H1 (cell line): ENCODE measurements around the gene APOL3. TPM values are rescaled to one million over a fixed set of nuclear protein-coding genes. Genes with fewer than 3 reads are reported as not detected.

Experiments
- CTCF ChIA-PET: fragments of 300-600 bp; sonication (Branson Sonifier 250); formaldehyde crosslinking; loops from one replicate; lab custom pipeline; 2021; ENCODE audit not compliant: partially characterized antibody; lab: Charles Lee
- POLR2A ChIA-PET: fragments of 300-600 bp; sonication (Branson Sonifier 250); formaldehyde crosslinking; loops from one replicate; lab custom pipeline; 2021; ENCODE audit warnings: inconsistent platforms; ENCODE audit not compliant: partially characterized antibody; lab: Charles Lee
- DNase-seq, 2 experiments: peaks; one replicate each; pipeline versions ENCODE4 v3.0.0 to v3.0.0-alpha.2; 2010 to 2022; ENCODE audit warnings: low spot score in 2 of 2, low read depth in 1 of 2, mixed read lengths in 1 of 2
- FAIRE-seq: peaks from 2 replicates; lab custom pipeline; 2011; peaks lifted over from hg19 to GRCh38; lab: Jason Lieb, UNC
- H2AFZ ChIP-seq: 2 replicates; pipeline ENCODE4 v1.8.1; 2012; ENCODE audit warnings: low read length, inconsistent platforms
- H2AK5ac ChIP-seq: 2 replicates; pipeline ENCODE4 v1.6.1; 2013; ENCODE audit warnings: low read depth, low read length
- H2BK120ac ChIP-seq: replicated peaks from 2 replicates; pipeline ENCODE3; 2013; ENCODE audit warnings: low read depth, low read length, inconsistent platforms
- H2BK12ac ChIP-seq: 2 replicates; pipeline ENCODE4 v1.6.1; 2013; ENCODE audit warnings: low read depth, low read length
- H2BK15ac ChIP-seq: 2 replicates; pipeline ENCODE4 v1.6.1; 2013; ENCODE audit warnings: low read length
- H2BK20ac ChIP-seq: 2 replicates; pipeline ENCODE4 v1.6.1; 2013; ENCODE audit warnings: low read length
- H2BK5ac ChIP-seq: 2 replicates; pipeline ENCODE4 v1.6.1; 2013; ENCODE audit warnings: low read depth, low read length
- H3K14ac ChIP-seq: 2 replicates; pipeline ENCODE4 v1.6.1; 2013; ENCODE audit warnings: inconsistent platforms; ENCODE audit not compliant: insufficient read length
- H3K18ac ChIP-seq: 2 replicates; pipeline ENCODE4 v1.6.1; 2013; ENCODE audit warnings: low read length; ENCODE audit errors: extremely low read depth
- H3K23ac ChIP-seq: 2 replicates; pipeline ENCODE4 v1.6.1; 2013; ENCODE audit warnings: inconsistent platforms; ENCODE audit not compliant: insufficient read length
- H3K23me2 ChIP-seq: 2 replicates; pipeline ENCODE4 v1.6.1; 2013; ENCODE audit warnings: low read depth, low read length
- H3K27ac ChIP-seq: 2 replicates; pipeline ENCODE4 v1.6.1; 2011; ENCODE audit warnings: low read depth, low read length, inconsistent platforms
- H3K27me3 ChIP-seq, 4 experiments: replicated peaks in 1 of 4; 1 replicate in 1 of 4; 2 replicates in 3 of 4; pipeline versions ENCODE4 v1.6.1 to v1.8.1; 2011 to 2013; ENCODE audit warnings: low read length in 3 of 4, mild to moderate bottlenecking in 3 of 4, inconsistent platforms in 2 of 4, mixed read lengths in 2 of 4, moderate library complexity in 1 of 4; ENCODE audit not compliant: control insufficient read depth in 3 of 4, insufficient read depth in 3 of 4; ENCODE audit errors: extremely low read depth in 1 of 4
- H3K36me3 ChIP-seq, 4 experiments: 2 replicates each; pipeline versions ENCODE4 v1.6.1 to v1.8.1; 2011 to 2013; ENCODE audit warnings: mild to moderate bottlenecking in 4 of 4, low read length in 3 of 4, moderate library complexity in 2 of 4, control low read depth in 1 of 4, inconsistent platforms in 1 of 4; ENCODE audit not compliant: insufficient read depth in 4 of 4, control insufficient read depth in 2 of 4
- H3K4ac ChIP-seq: replicated peaks from 2 replicates; pipeline ENCODE3; 2013; ENCODE audit warnings: low read length, low read depth, mixed read lengths, inconsistent platforms; ENCODE audit not compliant: insufficient read length
- H3K4me1 ChIP-seq, 4 experiments: replicated peaks in 1 of 4; 1 replicate in 1 of 4; 2 replicates in 3 of 4; pipeline versions ENCODE4 v1.6.1 to v1.8.1; 2011 to 2013; ENCODE audit warnings: low read length in 3 of 4, inconsistent platforms in 2 of 4, mixed read lengths in 1 of 4; ENCODE audit not compliant: insufficient read depth in 4 of 4, control insufficient read depth in 3 of 4
- H3K4me2 ChIP-seq, 2 experiments: 2 replicates each; pipeline versions ENCODE4 v1.6.1 to v1.8.1; 2011 to 2013; ENCODE audit warnings: low read depth in 2 of 2, low read length in 2 of 2, control low read depth in 1 of 2, inconsistent platforms in 1 of 2, mild to moderate bottlenecking in 1 of 2; ENCODE audit not compliant: insufficient read depth in 1 of 2
- H3K4me3 ChIP-seq, 4 experiments: fragments of 200-600, 300-600 bp in 1 of 4; sonication (generic), shearing (Covaris generic), sonication (Bioruptor Twin) in 1 of 4; 2 replicates each; pipeline versions ENCODE4 v1.5.1 to v1.8.1; 2011 to 2016; ENCODE audit warnings: low read length in 4 of 4, low read depth in 3 of 4, control low read depth in 2 of 4, inconsistent platforms in 2 of 4, mild to moderate bottlenecking in 2 of 4, mixed read lengths in 1 of 4, moderate library complexity in 1 of 4; ENCODE audit not compliant: insufficient read depth in 2 of 4; ENCODE audit errors: extremely low read depth in 1 of 4
- H3K56ac ChIP-seq: replicated peaks from 2 replicates; pipeline ENCODE3; 2013; ENCODE audit warnings: low read depth, mild to moderate bottlenecking, mixed read lengths, low read length, inconsistent platforms; ENCODE audit not compliant: insufficient read length
- H3K79me1 ChIP-seq: 2 replicates; pipeline ENCODE4 v1.6.1; 2013; ENCODE audit warnings: low read depth, low read length, control low read depth
- H3K79me2 ChIP-seq, 2 experiments: 2 replicates each; pipeline versions ENCODE4 v1.6.1 to v1.8.1; 2012 to 2013; ENCODE audit warnings: low read length in 2 of 2, mild to moderate bottlenecking in 2 of 2, inconsistent platforms in 1 of 2; ENCODE audit not compliant: insufficient read depth in 2 of 2, control insufficient read depth in 1 of 2
- H3K9ac ChIP-seq, 4 experiments: replicated peaks in 1 of 4; 1 replicate in 1 of 4; 2 replicates in 3 of 4; pipeline versions ENCODE4 v1.6.1 to v1.8.1; 2011 to 2013; ENCODE audit warnings: low read depth in 3 of 4, low read length in 3 of 4, control low read depth in 2 of 4, mild to moderate bottlenecking in 2 of 4, moderate library complexity in 2 of 4, inconsistent platforms in 1 of 4; ENCODE audit errors: extremely low read depth in 1 of 4
- H3K9me3 ChIP-seq, 2 experiments: 2 replicates each; pipeline versions ENCODE4 v1.6.1 to v1.8.1; 2012 to 2013; ENCODE audit warnings: mild to moderate bottlenecking in 2 of 2, moderate library complexity in 2 of 2, control low read depth in 1 of 2, inconsistent platforms in 1 of 2, low read depth in 1 of 2, low read length in 1 of 2, mixed read lengths in 1 of 2; ENCODE audit not compliant: insufficient read depth in 2 of 2
- H4K20me1 ChIP-seq, 2 experiments: replicated peaks in 1 of 2; 2 replicates each; pipeline versions ENCODE3 to v1.8.1; 2011 to 2013; ENCODE audit warnings: inconsistent platforms in 2 of 2, low read length in 2 of 2, mild to moderate bottlenecking in 1 of 2; ENCODE audit not compliant: insufficient read depth in 2 of 2, control insufficient read depth in 1 of 2
- H4K5ac ChIP-seq: 2 replicates; pipeline ENCODE4 v1.6.1; 2013; ENCODE audit warnings: low read length, low read depth, mixed read lengths, inconsistent platforms; ENCODE audit not compliant: insufficient read length
- H4K8ac ChIP-seq: 2 replicates; pipeline ENCODE4 v1.8.0; 2013; ENCODE audit warnings: mild to moderate bottlenecking, moderate library complexity, low read length, inconsistent platforms; ENCODE audit not compliant: insufficient read depth; ENCODE audit errors: extremely low read depth
- H4K91ac ChIP-seq: replicated peaks from 2 replicates; pipeline ENCODE3; 2013; ENCODE audit warnings: low read length, mixed read lengths, inconsistent platforms; ENCODE audit not compliant: insufficient read length
- CTBP2 ChIP-seq: IDR thresholded peaks from 2 replicates; pipeline ENCODE4 v1.7.0; 2011; ENCODE audit warnings: borderline replicate concordance, mild to moderate bottlenecking, moderate library complexity, mixed read lengths, low read length; ENCODE audit not compliant: insufficient read depth, insufficient read length
- RAD21 ChIP-seq, 2 experiments: IDR thresholded peaks in 1 of 2; conservative IDR thresholded peaks in 1 of 2; 2 replicates each; pipeline ENCODE4 v1.6.1; 2011; ENCODE audit warnings: low read depth in 2 of 2, low read length in 2 of 2, improper control_type of control experiment in 1 of 2, inconsistent platforms in 1 of 2, mild to moderate bottlenecking in 1 of 2, moderate library complexity in 1 of 2
- RBBP5 ChIP-seq: IDR thresholded peaks from 2 replicates; pipeline ENCODE4 v1.7.1; 2012; ENCODE audit warnings: low read depth, mild to moderate bottlenecking, inconsistent platforms, low read length, moderate library complexity, borderline replicate concordance
- SAP30 ChIP-seq: fragments of 300-600 bp; sonication (generic); IDR thresholded peaks from 2 replicates; pipeline ENCODE4 v1.7.1; 2012; ENCODE audit warnings: low read length, moderate library complexity, mild to moderate bottlenecking, inconsistent platforms; ENCODE audit not compliant: insufficient read depth, insufficient replicate concordance
- YY1 ChIP-seq: IDR thresholded peaks from 2 replicates; pipeline ENCODE4 v1.6.1; 2011; ENCODE audit warnings: low read depth, mild to moderate bottlenecking, low read length
- WGBS, 2 experiments: shearing (Covaris generic) in 1 of 2; methylation state at CpG; one replicate each; pipeline versions ENCODE4 v1.1.6 to v1.1.7; 2013 to 2015; ENCODE audit warnings: low lambda C conversion rate in 2 of 2, mixed read lengths in 2 of 2, inconsistent platforms in 1 of 2, low coverage in 1 of 2, missing lambda C conversion rate in 1 of 2; ENCODE audit not compliant: insufficient replicate concordance in 2 of 2, insufficient coverage in 1 of 2, insufficient read length in 1 of 2; ENCODE audit errors: extremely low coverage in 1 of 2, missing lambda C conversion rate in 1 of 2; 5-methylcytosine and 5-hydroxymethylcytosine counted together
- polyA plus RNA-seq, 7 experiments: library from polyadenylated mRNA; depleted of rRNA in 3 of 7; stranded (reverse) in 5 of 7; unstranded in 2 of 7; fragments of >200 nt in 5 of 7; fragments of 200-250 nt in 2 of 7; gene quantifications; 1 replicate in 5 of 7; 2 replicates in 1 of 7; 4 replicates in 1 of 7; pipeline versions ENCODE4 v1.2.1 to v1.2.3, GENCODE V29; 2011 to 2013; ENCODE audit warnings: missing spikeins in 2 of 7, mixed read lengths in 2 of 7
- total RNA-seq: library from RNA; stranded (reverse); fragmentation: NEBNext Ultra II Directional; extraction: Animal tissue kit (Norgen Biotek cat#: 25700); gene quantifications from 2 replicates; pipeline ENCODE4 v1.2.1, GENCODE V29; 2021
- TF ChIP-seq, protein P1 (sequence below), 3 experiments: IDR thresholded peaks; 1 replicate in 2 of 3; 2 replicates in 1 of 3; pipeline versions ENCODE4 v1.5.1 to v1.6.1; 2011; ENCODE audit warnings: low read length in 3 of 3, mild to moderate bottlenecking in 3 of 3, inconsistent platforms in 2 of 3, low read depth in 1 of 3, moderate library complexity in 1 of 3; ENCODE audit not compliant: insufficient read depth in 1 of 3; ENCODE audit errors: control extremely low read depth in 1 of 3
- TF ChIP-seq, protein P2 (sequence below): IDR thresholded peaks from 2 replicates; pipeline ENCODE4 v1.6.1; 2012; ENCODE audit warnings: inconsistent platforms

APOL3 gene
- total and polyA plus RNA-seq, 2 of the 8 experiments (the other 6 are each of a cell fraction or from before 2014, with no cell fraction given) = 0.12 TPM; not detected in 1

- Histone ChIP-seq H3K56ac (no peak overlapping the region), H4K5ac (no peak overlapping the region), H4K8ac (no peak overlapping the region), H3K36me3 (no peaks in the 10 kb centered on the region), H3K27me3 (peaks cover 0 to 1% (median 0%) of the 10 kb centered on the region in 4 experiments; a peak in 2 of 7 replicates), H3K4me3 (no peak overlapping the region), H2BK12ac (no peak overlapping the region; the same call in 1 of the 2 replicates), H3K9me3 (no peaks in the 10 kb centered on the region), H2BK20ac (no peak overlapping the region), H2BK5ac (no peak overlapping the region), H2BK120ac (no peak overlapping the region), H4K20me1 (no peaks in the 10 kb centered on the region), H3K23me2 (no peaks in the 10 kb centered on the region), H3K4ac (no peak overlapping the region), H3K4me2 (no peak overlapping the region), H3K27ac (no peak overlapping the region), H2AFZ (peak overlapping the region; percentile 85), H4K91ac (peak overlapping the region; percentile 90), H3K4me1 (no peaks in the 10 kb centered on the region), H3K23ac (no peak overlapping the region), H3K14ac (no peak overlapping the region), H2BK15ac (peak overlapping the region; percentile 5; the same call in 1 of the 2 replicates), H3K9ac (no peak overlapping the region), H3K18ac (peak overlapping the region; percentile 1; the same call in 1 of the 2 replicates), H2AK5ac (no peak overlapping the region), H3K79me1 (no peaks in the 10 kb centered on the region), H3K79me2 (no peaks in the 10 kb centered on the region)
- FAIRE-seq (peak; percentile 78), DNase-seq (peak; percentile 50 to 94)
- TF ChIP-seq SAP30 (no peak), RBBP5 (no peak), CTBP2 (no peak), RAD21 (IDR thresholded peaks at IDR 0.05 in 1 of 2, conservative IDR thresholded peaks at IDR 0.05 in 1 of 2; ENCODE audit: low read depth in 2 of 2, low read length in 2 of 2) (peak; percentile 75 to 83), YY1 (peak; percentile 67; the same call in 1 of the 2 replicates)
- TF ChIP-seq, protein P1, sequence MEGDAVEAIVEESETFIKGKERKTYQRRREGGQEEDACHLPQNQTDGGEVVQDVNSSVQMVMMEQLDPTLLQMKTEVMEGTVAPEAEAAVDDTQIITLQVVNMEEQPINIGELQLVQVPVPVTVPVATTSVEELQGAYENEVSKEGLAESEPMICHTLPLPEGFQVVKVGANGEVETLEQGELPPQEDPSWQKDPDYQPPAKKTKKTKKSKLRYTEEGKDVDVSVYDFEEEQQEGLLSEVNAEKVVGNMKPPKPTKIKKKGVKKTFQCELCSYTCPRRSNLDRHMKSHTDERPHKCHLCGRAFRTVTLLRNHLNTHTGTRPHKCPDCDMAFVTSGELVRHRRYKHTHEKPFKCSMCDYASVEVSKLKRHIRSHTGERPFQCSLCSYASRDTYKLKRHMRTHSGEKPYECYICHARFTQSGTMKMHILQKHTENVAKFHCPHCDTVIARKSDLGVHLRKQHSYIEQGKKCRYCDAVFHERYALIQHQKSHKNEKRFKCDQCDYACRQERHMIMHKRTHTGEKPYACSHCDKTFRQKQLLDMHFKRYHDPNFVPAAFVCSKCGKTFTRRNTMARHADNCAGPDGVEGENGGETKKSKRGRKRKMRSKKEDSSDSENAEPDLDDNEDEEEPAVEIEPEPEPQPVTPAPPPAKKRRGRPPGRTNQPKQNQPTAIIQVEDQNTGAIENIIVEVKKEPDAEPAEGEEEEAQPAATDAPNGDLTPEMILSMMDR (IDR thresholded peaks at IDR 0.05; ENCODE audit: control extremely low read depth in 1 of 3, insufficient read depth in 1 of 3, low read depth in 1 of 3, low read length in 3 of 3) = peak; percentile 82 to 93 (median 86)
- TF ChIP-seq, protein P2, sequence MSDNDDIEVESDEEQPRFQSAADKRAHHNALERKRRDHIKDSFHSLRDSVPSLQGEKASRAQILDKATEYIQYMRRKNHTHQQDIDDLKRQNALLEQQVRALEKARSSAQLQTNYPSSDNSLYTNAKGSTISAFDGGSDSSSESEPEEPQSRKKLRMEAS = peak; percentile 88
- 66% methylated on average over 22 of the region's 22 CpGs; no CpG with 5 or more reads in 1 of the 2 experiments for WGBS, 2 experiments
- POLR2A ChIA-PET = no interaction called here
- CTCF ChIA-PET = interaction anchor here (0.7 to 8.1 kb wide), 27 partner anchors 8 to 306 kb away, joined by 3 to 86 read pairs (median 4); partner anchors contain the start of genes APOL2 and APOL3
Observed at GRCh38 chr22:36180038-36180880, 19.7 kb upstream of the APOL3 start.
